ENCODE data around the gene CFAP61. TPM values are rescaled to one million over a fixed set of nuclear protein-coding genes. Genes with fewer than 3 reads are reported as not detected.

CFAP61 gene
- total and polyA plus RNA-seq, 7 experiments from 2014 or later = not detected

DNA sequence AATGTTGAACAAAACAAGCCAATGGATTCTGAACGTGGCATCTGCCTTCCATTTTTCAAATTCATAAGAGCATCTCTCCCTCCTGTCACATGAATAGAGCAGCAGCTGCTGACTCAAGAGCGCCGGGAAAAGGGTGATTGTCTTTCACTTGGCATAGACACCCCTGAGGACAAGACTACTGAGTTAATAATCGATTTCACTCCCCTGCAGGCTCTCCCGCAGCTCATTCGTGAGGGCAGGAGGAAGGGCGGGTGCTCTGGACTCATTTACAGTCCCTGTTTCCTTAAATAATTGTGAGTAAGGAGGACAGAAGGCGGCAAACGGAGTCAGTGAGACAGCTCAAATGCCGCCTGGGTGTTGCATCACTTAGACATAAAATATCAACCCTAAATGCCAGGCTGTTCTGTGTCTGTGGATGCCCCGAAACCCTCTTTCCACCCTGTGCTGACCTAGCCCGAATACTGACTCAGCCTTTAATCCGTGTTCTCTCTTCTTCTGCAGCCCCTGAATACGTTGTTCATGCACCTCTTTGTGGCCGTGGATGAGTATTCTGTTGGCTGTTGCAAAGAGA lies 21.6 kb downstream of the CFAP61 start:
- ChIA-PET POLR2A (no interaction called here), CTCF (no interaction called here)
- Histone ChIP-seq H3K27me3 (ENCODE audit: control insufficient read depth in 2 of 2, insufficient read depth in 2 of 2, low read length in 2 of 2) (no peaks in the 10 kb centered on the region), H3K27ac (ENCODE audit: low read depth, low read length) (no peak overlapping the region), H3K4me1 (ENCODE audit: control insufficient read depth in 2 of 2, insufficient read depth in 2 of 2, low read length in 2 of 2) (no peaks in the 10 kb centered on the region), H3K4me3 (ENCODE audit: low read length) (no peak overlapping the region), H3K36me3 (ENCODE audit: control insufficient read depth in 2 of 3, insufficient read depth in 3 of 3, low read length in 3 of 3) (no peaks in the 10 kb centered on the region), H3K9me3 (ENCODE audit: control insufficient read depth in 2 of 3, low read length in 3 of 3) (no peaks in the 10 kb centered on the region)
- H3K27ac Mint-ChIP-seq = no peak overlapping the region
- no peaks in the 10 kb centered on the region for H3K9me3 Mint-ChIP-seq
- H3K36me3 Mint-ChIP-seq = no peaks in the 10 kb centered on the region
- H3K27me3 Mint-ChIP-seq = peaks cover 3 to 11% (median 7%) of the 10 kb centered on the region in 5 donors
- no peak overlapping the region for H3K4me3 Mint-ChIP-seq
- ATAC-seq (no peak), DNase-seq (no peak)
- intact Hi-C loops (cut with micrococcal nuclease) = no loop called here
- no peaks in the 10 kb centered on the region for H3K4me1 Mint-ChIP-seq

DNA sequence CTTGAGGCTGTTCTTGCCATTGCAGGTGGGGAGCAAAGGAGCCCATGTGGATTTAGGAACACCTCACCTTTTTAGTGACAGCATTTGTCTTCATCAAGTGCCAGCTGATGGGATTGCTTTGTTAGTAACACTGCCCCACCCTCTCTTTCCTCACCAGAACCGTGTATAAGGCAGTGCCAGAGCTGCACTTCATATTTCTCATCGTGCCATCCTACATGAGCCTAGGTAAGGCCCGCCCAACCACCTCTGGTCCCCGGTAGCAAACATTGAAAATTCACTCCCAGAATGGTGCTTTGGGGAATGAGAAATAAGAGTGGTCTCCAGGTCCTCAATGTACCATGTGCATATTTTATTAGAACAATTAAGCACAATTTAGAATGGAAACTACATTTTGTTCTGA lies 22.7 kb downstream of the CFAP61 start:
- Mint-ChIP-seq H3K36me3 (no peaks in the 10 kb centered on the region), H3K27me3 (peaks cover 3 to 11% (median 7%) of the 10 kb centered on the region in 5 donors), H3K4me1 (no peaks in the 10 kb centered on the region), H3K27ac (no peak overlapping the region), H3K4me3 (no peak overlapping the region), H3K9me3 (no peaks in the 10 kb centered on the region)
- DNase-seq = no peak
- Histone ChIP-seq H3K27me3 (ENCODE audit: control insufficient read depth in 2 of 2, insufficient read depth in 2 of 2, low read length in 2 of 2) (no peaks in the 10 kb centered on the region), H3K4me3 (ENCODE audit: low read length) (no peak overlapping the region), H3K4me1 (ENCODE audit: control insufficient read depth in 2 of 2, insufficient read depth in 2 of 2, low read length in 2 of 2) (no peaks in the 10 kb centered on the region), H3K36me3 (ENCODE audit: control insufficient read depth in 2 of 3, insufficient read depth in 3 of 3, low read length in 3 of 3) (no peaks in the 10 kb centered on the region), H3K9me3 (ENCODE audit: control insufficient read depth in 2 of 3, low read length in 3 of 3) (no peaks in the 10 kb centered on the region), H3K27ac (ENCODE audit: low read depth, low read length) (no peak overlapping the region)
- ATAC-seq = no peak
- POLR2A ChIA-PET = no interaction called here
- CTCF ChIA-PET = no interaction called here
- intact Hi-C loops (cut with micrococcal nuclease) = no loop called here

- Histone ChIP-seq H3K9me3 (ENCODE audit: control insufficient read depth in 2 of 3, low read length in 3 of 3) (no peaks in the 10 kb centered on the region), H3K4me3 (ENCODE audit: low read length) (no peak overlapping the region), H3K36me3 (ENCODE audit: control insufficient read depth in 2 of 3, insufficient read depth in 3 of 3, low read length in 3 of 3) (no peaks in the 10 kb centered on the region), H3K27ac (ENCODE audit: low read depth, low read length) (no peak overlapping the region), H3K27me3 (ENCODE audit: control insufficient read depth in 2 of 2, insufficient read depth in 2 of 2, low read length in 2 of 2) (no peaks in the 10 kb centered on the region), H3K4me1 (ENCODE audit: control insufficient read depth in 2 of 2, insufficient read depth in 2 of 2, low read length in 2 of 2) (no peaks in the 10 kb centered on the region)
- ChIA-PET POLR2A (interaction anchor here (0.6 kb wide), 1 partner anchor 74 kb away, joined by 3 read pairs; no protein-coding TSS in a partner anchor), CTCF (interaction anchor here (0.6 kb wide), 1 partner anchor 11 kb away, joined by 3 read pairs; no protein-coding TSS in a partner anchor)
- Mint-ChIP-seq H3K27ac (no peak overlapping the region), H3K9me3 (no peaks in the 10 kb centered on the region), H3K4me3 (no peak overlapping the region), H3K4me1 (no peaks in the 10 kb centered on the region), H3K36me3 (no peaks in the 10 kb centered on the region), H3K27me3 (peaks cover 4 to 14% (median 8%) of the 10 kb centered on the region in 5 donors)
- ATAC-seq = no peak
- DNase-seq = no peak
- intact Hi-C loops (cut with micrococcal nuclease) = no loop called here
Measured at GRCh38 chr20:20076297-20077065, 24.1 kb downstream of the CFAP61 start.

DNA sequence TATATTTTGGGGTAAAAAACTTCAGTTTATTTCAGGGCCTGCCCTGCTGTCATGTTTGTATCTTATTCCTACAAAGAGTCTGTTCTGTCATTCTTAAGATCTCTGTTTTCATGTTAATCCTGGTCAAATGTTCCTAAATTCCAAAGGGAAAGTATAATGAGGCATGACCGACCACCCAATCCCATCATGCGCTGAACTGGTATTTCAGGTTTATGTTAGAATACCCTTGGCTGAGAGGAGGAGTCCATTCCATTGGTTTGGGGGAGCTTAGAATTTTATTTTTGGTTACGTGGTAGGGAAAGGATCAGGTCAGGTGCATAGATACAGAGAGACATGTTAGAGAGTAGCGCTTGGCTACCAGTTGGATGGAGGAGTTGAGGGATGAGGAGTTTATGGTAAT lies 25.7 kb downstream of the CFAP61 start:
- H3K27me3 Mint-ChIP-seq = peaks cover 4 to 21% (median 15%) of the 10 kb centered on the region in 5 donors
- no peaks in the 10 kb centered on the region for H3K36me3 ChIP-seq (ENCODE audit: control insufficient read depth in 2 of 3, insufficient read depth in 3 of 3, low read length in 3 of 3)
- intact Hi-C loops (cut with micrococcal nuclease) = no loop called here
- H3K4me1 Mint-ChIP-seq = no peaks in the 10 kb centered on the region
- no peak overlapping the region for H3K4me3 Mint-ChIP-seq
- ChIA-PET CTCF (no interaction called here), POLR2A (no interaction called here)
- no peaks in the 10 kb centered on the region for H3K4me1 ChIP-seq (ENCODE audit: control insufficient read depth in 2 of 2, insufficient read depth in 2 of 2, low read length in 2 of 2)
- no peak for ATAC-seq
- H3K27ac ChIP-seq (ENCODE audit: low read depth, low read length) = no peak overlapping the region
- no peak overlapping the region for H3K4me3 ChIP-seq (ENCODE audit: low read length)
- no peaks in the 10 kb centered on the region for H3K27me3 ChIP-seq (ENCODE audit: control insufficient read depth in 2 of 2, insufficient read depth in 2 of 2, low read length in 2 of 2)
- no peaks in the 10 kb centered on the region for H3K9me3 ChIP-seq (ENCODE audit: control insufficient read depth in 2 of 3, low read length in 3 of 3)
- no peaks in the 10 kb centered on the region for H3K9me3 Mint-ChIP-seq
- H3K27ac Mint-ChIP-seq = no peak overlapping the region
- H3K36me3 Mint-ChIP-seq = no peaks in the 10 kb centered on the region
- DNase-seq = no peak

DNA sequence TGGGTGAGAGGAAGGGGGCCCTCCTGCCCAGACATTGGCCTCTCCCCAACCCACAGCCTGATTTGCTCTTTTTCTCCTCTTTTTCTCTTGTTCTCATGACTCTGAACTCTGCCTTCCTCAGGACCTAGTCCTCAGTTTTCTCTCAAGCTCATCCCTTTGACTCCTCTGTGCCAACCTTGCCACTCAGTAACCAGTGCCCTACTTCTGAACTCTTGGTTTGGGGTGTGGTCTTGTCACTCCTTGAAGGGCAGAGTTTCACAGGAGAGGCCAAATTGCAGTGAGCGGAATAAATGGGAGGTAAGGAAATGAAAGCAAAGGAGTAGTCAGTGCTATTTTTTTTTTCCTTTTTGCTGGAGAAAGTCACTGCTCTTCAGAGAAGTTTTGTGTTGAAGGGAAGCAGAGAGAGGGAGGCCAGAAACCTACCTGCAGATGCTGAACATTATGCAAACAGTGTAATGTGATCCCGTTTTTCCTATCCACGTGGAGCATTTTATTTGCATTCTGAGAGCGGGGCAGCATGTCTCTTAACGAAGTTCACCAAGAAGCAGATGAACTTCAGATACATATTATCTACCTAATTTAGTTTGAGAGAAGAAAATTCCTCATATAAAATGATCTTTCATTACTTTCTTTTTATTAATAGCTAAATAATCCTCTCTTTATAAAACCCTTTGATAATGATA lies 26.9 kb downstream of the CFAP61 start:
- Mint-ChIP-seq H3K27ac (no peak overlapping the region), H3K36me3 (no peaks in the 10 kb centered on the region), H3K4me3 (no peak overlapping the region), H3K4me1 (peaks cover 0 to 5% (median 4%) of the 10 kb centered on the region in 7 donors), H3K9me3 (no peaks in the 10 kb centered on the region), H3K27me3 (peaks cover 0 to 21% (median 12%) of the 10 kb centered on the region in 5 donors)
- no peak for DNase-seq
- H3K4me3 ChIP-seq (ENCODE audit: low read length) = no peak overlapping the region
- ChIA-PET CTCF (no interaction called here), POLR2A (no interaction called here)
- no peaks in the 10 kb centered on the region for H3K4me1 ChIP-seq (ENCODE audit: control insufficient read depth in 2 of 2, insufficient read depth in 2 of 2, low read length in 2 of 2)
- H3K36me3 ChIP-seq (ENCODE audit: control insufficient read depth in 2 of 3, insufficient read depth in 3 of 3, low read length in 3 of 3) = no peaks in the 10 kb centered on the region
- ATAC-seq = no peak
- no peaks in the 10 kb centered on the region for H3K9me3 ChIP-seq (ENCODE audit: control insufficient read depth in 2 of 3, low read length in 3 of 3)
- no peaks in the 10 kb centered on the region for H3K27me3 ChIP-seq (ENCODE audit: control insufficient read depth in 2 of 2, insufficient read depth in 2 of 2, low read length in 2 of 2)
- intact Hi-C loops (cut with micrococcal nuclease) = no loop called here
- H3K27ac ChIP-seq (ENCODE audit: low read depth, low read length) = no peak overlapping the region

GRCh38 chr20:20083807-20084206 lies 31.5 kb downstream of the CFAP61 start:
- H3K27ac ChIP-seq (ENCODE audit: low read depth, low read length) = no peak overlapping the region
- H3K9me3 Mint-ChIP-seq = no peaks in the 10 kb centered on the region
- intact Hi-C loops (cut with micrococcal nuclease) = loop anchor here (1.0 to 10.0 kb wide), 6 partner anchors 153 to 1421 kb away; no protein-coding TSS in a partner anchor
- DNase-seq (peak in 6 of 9 donors; percentile 4 to 64 (median 44)), ATAC-seq (peak; percentile 74)
- peak overlapping the region in 7 of 10 donors; percentile 46 to 86 (median 72) for H3K4me3 Mint-ChIP-seq
- H3K36me3 ChIP-seq (ENCODE audit: control insufficient read depth in 2 of 3, insufficient read depth in 3 of 3, low read length in 3 of 3) = no peaks in the 10 kb centered on the region
- ChIA-PET POLR2A (no interaction called here), CTCF (no interaction called here)
- peak overlapping the region in 6 of 9 donors; percentile 23 to 80 (median 52) for H3K27ac Mint-ChIP-seq
- H3K4me3 ChIP-seq (ENCODE audit: low read length) = no peak overlapping the region
- H3K4me1 ChIP-seq (ENCODE audit: control insufficient read depth in 2 of 2, insufficient read depth in 2 of 2, low read length in 2 of 2) = no peaks in the 10 kb centered on the region
- no peaks in the 10 kb centered on the region for H3K27me3 ChIP-seq (ENCODE audit: control insufficient read depth in 2 of 2, insufficient read depth in 2 of 2, low read length in 2 of 2)
- no peaks in the 10 kb centered on the region for H3K9me3 ChIP-seq (ENCODE audit: control insufficient read depth in 2 of 3, low read length in 3 of 3)
- H3K27me3 Mint-ChIP-seq = peaks cover 0 to 16% (median 9%) of the 10 kb centered on the region in 5 donors
- peaks cover 0 to 9% (median 8%) of the 10 kb centered on the region in 7 donors for H3K4me1 Mint-ChIP-seq
- H3K36me3 Mint-ChIP-seq = no peaks in the 10 kb centered on the region

Data from naive thymus-derived CD4-positive, alpha-beta T cell (primary cell).